ENCODE results near the gene TSTD2.

TSTD2 gene

GRCh38 chr9:97635026-97635425, 1.9 kb upstream of the TSTD2 start:
- DNase-seq (ENCODE audit: low read depth): no peak
- no peak for TF ChIP-seq CTCF (IDR thresholded peaks at IDR 0.05; ENCODE audit: control insufficient read depth, extremely low read depth, insufficient read depth)
- peak overlapping the region; percentile 96 for H3K4me3 ChIP-seq (ENCODE audit: low read depth, low read length)

- peak overlapping the region; percentile 96 for H3K4me3 ChIP-seq (ENCODE audit: low read depth, low read length)
- no peak for DNase-seq (ENCODE audit: low read depth)
- no peak for TF ChIP-seq CTCF (IDR thresholded peaks at IDR 0.05; ENCODE audit: control insufficient read depth, extremely low read depth, insufficient read depth)
Observed at GRCh38 chr9:97633859-97634490, 807 bp upstream of the TSTD2 start.

GRCh38 chr9:97632248-97632984, 752 bp downstream of the TSTD2 start:
- no peak for DNase-seq (ENCODE audit: low read depth)
- TF ChIP-seq CTCF (IDR thresholded peaks at IDR 0.05; ENCODE audit: control insufficient read depth, extremely low read depth, insufficient read depth): no peak
- H3K4me3 ChIP-seq (ENCODE audit: low read depth, low read length): peak overlapping the region; percentile 96

- no peak for DNase-seq (ENCODE audit: low read depth)
- H3K4me3 ChIP-seq (ENCODE audit: low read depth, low read length): no peak overlapping the region
- TF ChIP-seq CTCF (IDR thresholded peaks at IDR 0.05; ENCODE audit: control insufficient read depth, extremely low read depth, insufficient read depth): no peak
Observed at GRCh38 chr9:97630591-97630990, 2.6 kb downstream of the TSTD2 start.

- no peak for DNase-seq (ENCODE audit: low read depth)
- TF ChIP-seq CTCF (IDR thresholded peaks at IDR 0.05; ENCODE audit: control insufficient read depth, extremely low read depth, insufficient read depth): no peak
Observed at GRCh38 chr9:97629156-97629555, 4.0 kb downstream of the TSTD2 start.

GRCh38 chr9:97628668-97629067, 4.5 kb downstream of the TSTD2 start:
- DNase-seq (ENCODE audit: low read depth): no peak
- no peak for TF ChIP-seq CTCF (IDR thresholded peaks at IDR 0.05; ENCODE audit: control insufficient read depth, extremely low read depth, insufficient read depth)
- H3K4me3 ChIP-seq (ENCODE audit: low read depth, low read length): no peak overlapping the region

More at GRCh38 chr9:97629156-97629555, 4.0 kb downstream of the TSTD2 start:
- H3K4me3 ChIP-seq (ENCODE audit: low read depth, low read length): no peak overlapping the region

Measured in LNCaP clone FGC (cell line).